OCI-LY7 (cell line): ENCODE measurements around the gene SLC22A12. TPM values are rescaled to one million over a fixed set of nuclear protein-coding genes. Genes with fewer than 3 reads are reported as not detected.

Experiments
- BruUV-seq: library from RNA; stranded (reverse); fragments of 400-500 nt; replicated peaks from 2 replicates; lab custom pipeline; 2021; lab: Mats Ljungman, UMichigan
- CTCF ChIA-PET: fragments of 300-600 bp; sonication (Branson Sonifier 250); formaldehyde crosslinking; loops from one replicate; lab custom pipeline; 2022; ENCODE audit warnings: antibody characterized with exemption; ENCODE audit not compliant: unreplicated experiment; lab: Charles Lee
- POLR2A ChIA-PET: fragments of 300-600 bp; sonication (Branson Sonifier 250); formaldehyde crosslinking; loops from one replicate; lab custom pipeline; 2022; ENCODE audit warnings: antibody characterized with exemption; lab: Charles Lee
- DNase-seq: peaks from one replicate; pipeline ENCODE4 v3.0.0-alpha.2; 2015; ENCODE audit warnings: low spot score
- H2AFZ ChIP-seq: fragments of 200-600 bp; sonication (generic), shearing (Covaris generic); 2 replicates; pipeline ENCODE4 v1.6.1; 2014; ENCODE audit warnings: mild to moderate bottlenecking, antibody characterized with exemption, low read length, moderate library complexity
- H3K27ac ChIP-seq: fragments of 200-600 bp; sonication (generic); 2 replicates; pipeline ENCODE4 v1.5.1; 2014; ENCODE audit warnings: mixed run types, low read depth, mild to moderate bottlenecking, moderate library complexity, low read length, inconsistent platforms; ENCODE audit not compliant: poor library complexity, severe bottlenecking
- H3K36me3 ChIP-seq: fragments of 200-600 bp; sonication (generic); 2 replicates; pipeline ENCODE4 v1.6.1; 2014; ENCODE audit warnings: mild to moderate bottlenecking, antibody characterized with exemption, low read length, moderate library complexity, mixed read lengths; ENCODE audit not compliant: insufficient read depth
- H3K4me1 ChIP-seq: fragments of 200-600 bp; sonication (generic); 2 replicates; pipeline ENCODE4 v1.5.1; 2014; ENCODE audit warnings: mild to moderate bottlenecking, low read length; ENCODE audit not compliant: insufficient read depth, poor library complexity, severe bottlenecking
- H3K4me2 ChIP-seq: fragments of 200-600 bp; sonication (generic); 2 replicates; pipeline ENCODE4 v1.6.1; 2014; ENCODE audit warnings: mild to moderate bottlenecking, low read length
- H3K4me3 ChIP-seq: fragments of 200-600 bp; sonication (generic); 2 replicates; pipeline ENCODE4 v1.5.1; 2014; ENCODE audit warnings: mild to moderate bottlenecking, low read depth, low read length; ENCODE audit not compliant: poor library complexity, severe bottlenecking
- H3K79me2 ChIP-seq: fragments of 200-600 bp; sonication (generic); 2 replicates; pipeline ENCODE4 v1.6.1; 2016; ENCODE audit warnings: low read depth, mild to moderate bottlenecking, low read length, moderate library complexity, mixed read lengths; ENCODE audit not compliant: insufficient read depth
- H3K9me2 ChIP-seq: fragments of 200-600 bp; sonication (generic); 2 replicates; pipeline ENCODE4 v1.6.1; 2016; ENCODE audit warnings: mild to moderate bottlenecking, low read length, mixed read lengths; ENCODE audit not compliant: insufficient read depth
- H3K9me3 ChIP-seq: fragments of 200-600 bp; sonication (generic); 2 replicates; pipeline ENCODE4 v1.6.1; 2014; ENCODE audit warnings: mild to moderate bottlenecking, mixed run types, low read length, mixed read lengths
- H4K20me1 ChIP-seq: fragments of 200-600 bp; sonication (generic); 2 replicates; pipeline ENCODE4 v1.6.1; 2014; ENCODE audit warnings: mild to moderate bottlenecking, antibody characterized with exemption, low read length, moderate library complexity, mixed read lengths; ENCODE audit not compliant: insufficient read depth
- CTCF ChIP-seq: fragments of 200-600 bp; sonication (generic); conservative IDR thresholded peaks from 2 replicates; pipeline ENCODE4 v1.5.1; 2014; ENCODE audit warnings: mild to moderate bottlenecking, antibody characterized with exemption, low read length, moderate library complexity, mixed read lengths
- EZH2phosphoT487 ChIP-seq: fragments of 200-600 bp; sonication (generic); IDR thresholded peaks from 2 replicates; pipeline ENCODE4 v1.6.1; 2018; ENCODE audit warnings: low read depth, borderline replicate concordance, mild to moderate bottlenecking, mixed run types, antibody characterized with exemption, low read length, moderate library complexity, mixed read lengths
- intact Hi-C: fragments of 100-400 bp; cut with micrococcal nuclease; formaldehyde crosslinking; loops from one replicate; pipeline ENCODE4 v1.10.0; 2022; ENCODE audit not compliant: unreplicated experiment
- total RNA-seq, 2 experiments: library from RNA; depleted of rRNA in 1 of 2; stranded (reverse); fragments of >200 nt in 1 of 2; shearing (Covaris generic) in 1 of 2; gene quantifications; 2 replicates each; pipeline ENCODE4 v1.2.3, GENCODE V29; 2014 to 2022

SLC22A12 gene
- total RNA-seq, 2 experiments from 2014 or later, result not detected

- BruUV-seq, result no TSS peak
- TF ChIP-seq CTCF (no peak), EZH2phosphoT487 (no peak)
- no peaks in the 10 kb centered on the region for H3K36me3 ChIP-seq
- no peak for DNase-seq
- peaks cover 12% of the 10 kb centered on the region for H3K4me1 ChIP-seq
- H3K4me3 ChIP-seq, result no peak overlapping the region
- ChIA-PET CTCF (no interaction called here), POLR2A (no interaction called here)
- no peaks in the 10 kb centered on the region for H3K79me2 ChIP-seq
- H3K4me2 ChIP-seq, result no peak overlapping the region
- H3K27ac ChIP-seq, result no peak overlapping the region
- no peaks in the 10 kb centered on the region for H4K20me1 ChIP-seq
- intact Hi-C loops, result no loop called here
- H3K9me3 ChIP-seq, result no peaks in the 10 kb centered on the region
- no peaks in the 10 kb centered on the region for H3K9me2 ChIP-seq
- no peak overlapping the region for H2AFZ ChIP-seq
Measured at GRCh38 chr11:64608046-64608445, 17.0 kb downstream of the SLC22A12 start.

- no peaks in the 10 kb centered on the region for H4K20me1 ChIP-seq
- CTCF ChIA-PET, result no interaction called here
- intact Hi-C loops, result no loop called here
- no peaks in the 10 kb centered on the region for H3K36me3 ChIP-seq
- no peaks in the 10 kb centered on the region for H3K9me2 ChIP-seq
- no peaks in the 10 kb centered on the region for H3K9me3 ChIP-seq
- POLR2A ChIA-PET, result no interaction called here
- H3K4me2 ChIP-seq, result no peak overlapping the region
- BruUV-seq, result no TSS peak
- no peak overlapping the region for H2AFZ ChIP-seq
- H3K4me3 ChIP-seq, result no peak overlapping the region
- H3K79me2 ChIP-seq, result no peaks in the 10 kb centered on the region
- TF ChIP-seq CTCF, result no peak
- no peak for TF ChIP-seq EZH2phosphoT487
- no peak overlapping the region for H3K27ac ChIP-seq
- H3K4me1 ChIP-seq, result peaks cover 12% of the 10 kb centered on the region
- no peak for DNase-seq
Measured at GRCh38 chr11:64608636-64609035, 17.6 kb downstream of the SLC22A12 start.

GRCh38 chr11:64609436-64610047 is 18.5 kb downstream of the SLC22A12 start:
- Histone ChIP-seq H3K27ac (no peak overlapping the region), H3K4me1 (peaks cover 12% of the 10 kb centered on the region), H3K9me2 (no peaks in the 10 kb centered on the region), H3K4me3 (no peak overlapping the region), H3K4me2 (no peak overlapping the region), H4K20me1 (no peaks in the 10 kb centered on the region), H3K9me3 (no peaks in the 10 kb centered on the region), H3K79me2 (no peaks in the 10 kb centered on the region), H2AFZ (peak overlapping the region; percentile 47; the same call in 1 of the 2 replicates), H3K36me3 (no peaks in the 10 kb centered on the region)
- ChIA-PET POLR2A (no interaction called here), CTCF (no interaction called here)
- TF ChIP-seq EZH2phosphoT487 (no peak), CTCF (no peak)
- BruUV-seq, result no TSS peak
- peak; percentile 48 for DNase-seq
- intact Hi-C loops, result no loop called here
